Measurements from ENCODE around the gene DCAF5.
"Not testable (repeated sequence)": the region's sequence is repeated elsewhere in the genome, so short reads cannot be mapped to it uniquely, and the experiment has no call there.

DNA sequence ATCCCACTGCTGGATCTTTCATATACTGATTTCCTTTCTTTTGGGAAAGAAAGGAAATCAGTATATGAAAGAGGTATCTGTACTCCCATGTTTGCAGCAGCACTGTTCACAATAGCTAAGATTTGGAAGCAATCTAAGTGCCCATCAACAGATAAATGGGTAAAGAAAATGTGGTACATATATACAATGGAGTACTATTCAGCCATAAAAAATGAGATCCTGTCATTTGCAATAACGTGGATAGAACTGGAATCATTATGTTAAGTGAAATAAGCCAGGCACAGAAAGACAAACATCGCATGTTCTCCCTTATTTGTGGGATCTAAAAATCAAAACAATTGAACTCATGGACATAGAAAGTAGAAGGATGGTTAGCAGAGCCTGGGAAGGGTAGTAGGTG, 12.9 kb upstream of the DCAF5 start:
- TF ChIP-seq POLR2AphosphoS5, EP300 (IDR thresholded peaks at IDR 0.05): not testable (repeated sequence)

Data from esophagus muscularis mucosa (tissue), 3 donors.